IMR-90 (cell line): ENCODE data around the gene ABCB6. TPM values are rescaled to one million over a fixed set of nuclear protein-coding genes. Genes with fewer than 3 reads are reported as not detected.

Experiments used
- ATAC-seq: fragments of 200-7000 bp; cut with Tn5 transposase; 2 replicates; pipeline ENCODE4 v1.9.1; 2020; ENCODE audit warnings: low read depth, mild to moderate bottlenecking, moderate library complexity
- BruUV-seq: library from RNA; stranded (reverse); fragments of 400-500 nt; replicated peaks from 2 replicates; lab custom pipeline; 2021; lab: Mats Ljungman, UMichigan
- CTCF ChIA-PET: fragments of 300-600 bp; formaldehyde crosslinking; extraction: SDS; loops from one replicate; lab custom pipeline; 2021; ENCODE audit warnings: antibody characterized with exemption; lab: Yijun Ruan, JAX
- POLR2A ChIA-PET: fragments of 300-600 bp; sonication (Branson Sonifier 250); formaldehyde crosslinking; loops from one replicate; lab custom pipeline; 2022; ENCODE audit warnings: antibody characterized with exemption; ENCODE audit not compliant: unreplicated experiment; lab: Charles Lee
- DNase-seq: peaks from one replicate; pipeline ENCODE4 v3.0.0; 2013
- H2AFZ ChIP-seq: replicated peaks from 2 replicates; pipeline ENCODE3; 2013; ENCODE audit warnings: low read length, mild to moderate bottlenecking; ENCODE audit not compliant: poor library complexity
- H2AK5ac ChIP-seq: 2 replicates; pipeline ENCODE4 v1.6.1; 2013; ENCODE audit warnings: low read depth, low read length, inconsistent platforms
- H2AK9ac ChIP-seq: replicated peaks from 2 replicates; pipeline ENCODE3; 2013; ENCODE audit warnings: mild to moderate bottlenecking, low read depth, low read length, moderate library complexity; ENCODE audit not compliant: poor library complexity
- H2BK120ac ChIP-seq: 2 replicates; pipeline ENCODE4 v1.6.1; 2013; ENCODE audit warnings: low read depth, low read length, inconsistent platforms
- H2BK15ac ChIP-seq: 3 replicates; pipeline ENCODE4 v1.6.1; 2013; ENCODE audit warnings: low read depth, low read length, inconsistent platforms
- H2BK20ac ChIP-seq: 2 replicates; pipeline ENCODE4 v1.6.1; 2013; ENCODE audit warnings: low read depth, mild to moderate bottlenecking, inconsistent platforms, low read length, moderate library complexity
- H2BK5ac ChIP-seq: 2 replicates; pipeline ENCODE4 v1.6.1; 2013; ENCODE audit warnings: mild to moderate bottlenecking, low read depth, low read length, inconsistent platforms; ENCODE audit not compliant: poor library complexity, severe bottlenecking
- H3K14ac ChIP-seq: replicated peaks from 2 replicates; pipeline ENCODE4 v1.6.1; 2013; ENCODE audit warnings: low read depth, low read length, inconsistent platforms
- H3K18ac ChIP-seq: 2 replicates; pipeline ENCODE4 v1.6.1; 2013; ENCODE audit warnings: low read depth, low read length, control low read depth
- H3K23ac ChIP-seq: 2 replicates; pipeline ENCODE4 v1.6.1; 2013; ENCODE audit warnings: low read depth, low read length, inconsistent platforms
- H3K27ac ChIP-seq: 2 replicates; pipeline ENCODE4 v1.5.1; 2013; ENCODE audit warnings: mild to moderate bottlenecking, control low read depth, low read length; ENCODE audit not compliant: insufficient read depth
- H3K27me3 ChIP-seq: 2 replicates; pipeline ENCODE4 v1.6.1; 2013; ENCODE audit warnings: low read length; ENCODE audit not compliant: control insufficient read depth, insufficient read depth
- H3K36me3 ChIP-seq: 2 replicates; pipeline ENCODE4 v1.6.1; 2013; ENCODE audit warnings: low read length, mixed read lengths; ENCODE audit not compliant: control insufficient read depth, insufficient read depth
- H3K4ac ChIP-seq: 2 replicates; pipeline ENCODE4 v1.6.1; 2013; ENCODE audit warnings: low read depth, low read length, inconsistent platforms
- H3K4me1 ChIP-seq: 2 replicates; pipeline ENCODE4 v1.6.1; 2013; ENCODE audit warnings: low read length, mixed read lengths; ENCODE audit not compliant: control insufficient read depth, insufficient read depth
- H3K4me2 ChIP-seq: 2 replicates; pipeline ENCODE4 v1.6.1; 2013; ENCODE audit warnings: low read depth, mild to moderate bottlenecking, control low read depth, low read length, moderate library complexity
- H3K4me3 ChIP-seq: 2 replicates; pipeline ENCODE4 v1.5.1; 2013; ENCODE audit warnings: low read depth, mild to moderate bottlenecking, control low read depth, low read length, moderate library complexity; ENCODE audit not compliant: insufficient read depth
- H3K56ac ChIP-seq: 2 replicates; pipeline ENCODE4 v1.6.1; 2013; ENCODE audit warnings: low read length, inconsistent platforms; ENCODE audit not compliant: insufficient read depth; ENCODE audit errors: extremely low read depth
- H3K79me1 ChIP-seq, 2 experiments: 2 replicates each; pipeline ENCODE4 v1.6.1; 2013; ENCODE audit warnings: low read length in 2 of 2, inconsistent platforms in 1 of 2, low read depth in 1 of 2
- H3K9ac ChIP-seq: 2 replicates; pipeline ENCODE4 v1.6.1; 2013; ENCODE audit warnings: low read depth, low read length, control low read depth
- H3K9me1 ChIP-seq: 2 replicates; pipeline ENCODE4 v1.6.1; 2013; ENCODE audit warnings: low read length, inconsistent platforms; ENCODE audit not compliant: insufficient read depth
- H3K9me3 ChIP-seq: 2 replicates; pipeline ENCODE4 v1.6.1; 2013; ENCODE audit warnings: low read length; ENCODE audit not compliant: control insufficient read depth, insufficient read depth
- H4K20me1 ChIP-seq: 2 replicates; pipeline ENCODE4 v1.6.1; 2013; ENCODE audit warnings: low read length, inconsistent platforms; ENCODE audit not compliant: insufficient read depth
- H4K5ac ChIP-seq: 2 replicates; pipeline ENCODE4 v1.6.1; 2013; ENCODE audit warnings: mild to moderate bottlenecking, low read depth, low read length, control low read depth
- H4K8ac ChIP-seq, 2 experiments: 2 replicates each; pipeline ENCODE4 v1.6.1; 2013; ENCODE audit warnings: low read depth in 2 of 2, low read length in 2 of 2, control low read depth in 1 of 2, inconsistent platforms in 1 of 2
- H4K91ac ChIP-seq: 2 replicates; pipeline ENCODE4 v1.6.1; 2013; ENCODE audit warnings: low read depth, low read length, inconsistent platforms; ENCODE audit not compliant: insufficient read depth
- BHLHE40 ChIP-seq: fragments of 150-350 bp; IDR thresholded peaks from 2 replicates; pipeline ENCODE4 v1.6.1; 2016; ENCODE audit warnings: mild to moderate bottlenecking, low read depth, low read length
- CEBPB ChIP-seq: IDR thresholded peaks from 2 replicates; pipeline ENCODE4 v1.6.1; 2012; ENCODE audit warnings: low read depth, low read length, improper control_type of control experiment
- CHD1 ChIP-seq: IDR thresholded peaks from 2 replicates; pipeline ENCODE4 v1.6.1; 2012; ENCODE audit warnings: low read depth, low read length, improper control_type of control experiment
- ELK1 ChIP-seq: fragments of 150-350 bp; IDR thresholded peaks from 2 replicates; pipeline ENCODE4 v1.6.1; 2016; ENCODE audit warnings: low read depth, mild to moderate bottlenecking, low read length, moderate library complexity, borderline replicate concordance
- FOS ChIP-seq: fragments of 150-350 bp; IDR thresholded peaks from 2 replicates; pipeline ENCODE4 v1.6.1; 2016; ENCODE audit warnings: low read depth, low read length
- MAFK ChIP-seq: IDR thresholded peaks from 2 replicates; pipeline ENCODE4 v1.6.1; 2012; ENCODE audit warnings: low read depth, low read length, improper control_type of control experiment
- MAZ ChIP-seq: IDR thresholded peaks from 2 replicates; pipeline ENCODE4 v1.6.1; 2012; ENCODE audit warnings: low read depth, mild to moderate bottlenecking, low read length, improper control_type of control experiment, moderate library complexity, borderline replicate concordance
- MXI1 ChIP-seq: IDR thresholded peaks from 2 replicates; pipeline ENCODE4 v1.6.1; 2012; ENCODE audit warnings: low read depth, mild to moderate bottlenecking, low read length, moderate library complexity, borderline replicate concordance
- NFE2L2 ChIP-seq: fragments of 150-350 bp; IDR thresholded peaks from 2 replicates; pipeline ENCODE4 v1.6.1; 2016; ENCODE audit warnings: low read depth, mild to moderate bottlenecking, low read length
- POLR2A ChIP-seq: IDR thresholded peaks from 2 replicates; pipeline ENCODE4 v1.6.1; 2012; ENCODE audit warnings: mild to moderate bottlenecking, low read depth, low read length
- RCOR1 ChIP-seq: IDR thresholded peaks from 2 replicates; pipeline ENCODE4 v1.6.1; 2012; ENCODE audit warnings: mild to moderate bottlenecking, low read length, improper control_type of control experiment; ENCODE audit not compliant: insufficient replicate concordance
- RFX5 ChIP-seq: IDR thresholded peaks from 2 replicates; pipeline ENCODE4 v1.8.0; 2012; ENCODE audit warnings: low read depth, mild to moderate bottlenecking, low read length, moderate library complexity
- SMC3 ChIP-seq: fragments of 150-350 bp; IDR thresholded peaks from 2 replicates; pipeline ENCODE4 v1.6.1; 2016; ENCODE audit warnings: low read depth, mild to moderate bottlenecking, antibody characterized with exemption, low read length, moderate library complexity
- WGBS, 2 experiments: methylation state at CpG; one replicate each; pipeline versions ENCODE4 v1.1.5 to v1.1.7; 2013; ENCODE audit warnings: missing lambda C conversion rate in 2 of 2; ENCODE audit not compliant: insufficient read length in 1 of 2; ENCODE audit errors: extremely low coverage in 2 of 2; 5-methylcytosine and 5-hydroxymethylcytosine counted together
- dilution Hi-C: fragments of 300-500 bp; cut with HindIII; formaldehyde crosslinking; loops from one replicate; pipeline ENCODE4 v1.14.3; 2018; ENCODE audit warnings: low sequenced_read_pairs; ENCODE audit not compliant: unreplicated experiment
- in situ Hi-C: fragments of 300-500 bp; cut with MboI; formaldehyde crosslinking; loops from 3 replicates; pipeline ENCODE4 v1.14.3; 2019; ENCODE audit warnings: low sequenced_read_pairs, inconsistent platforms, mixed read lengths
- intact Hi-C: fragments of 100-400 bp; cut with micrococcal nuclease; formaldehyde crosslinking; loops from 2 replicates; pipeline ENCODE4 v1.10.0; 2022
- polyA plus RNA-seq, 3 experiments: library from polyadenylated mRNA; depleted of rRNA; stranded (reverse); fragments of >200 nt; gene quantifications; 2 replicates each; pipeline ENCODE4 v1.2.3, GENCODE V29; 2012; ENCODE audit warnings: low replicate concordance in 1 of 3
- total RNA-seq: library from RNA; depleted of rRNA; stranded (reverse); fragments of >200 nt; gene quantifications from 2 replicates; pipeline ENCODE4 v1.2.3, GENCODE V29; 2012
- TF ChIP-seq, protein P1 (sequence below): fragments of 150-350 bp; IDR thresholded peaks from 2 replicates; pipeline ENCODE4 v1.6.1; 2017; ENCODE audit warnings: mild to moderate bottlenecking, antibody characterized with exemption, low read length, low read depth

ABCB6 gene
- total and polyA plus RNA-seq, 2 of the 4 experiments (the other 2 are of a cell fraction) = 12.5 to 24.7 TPM

DNA sequence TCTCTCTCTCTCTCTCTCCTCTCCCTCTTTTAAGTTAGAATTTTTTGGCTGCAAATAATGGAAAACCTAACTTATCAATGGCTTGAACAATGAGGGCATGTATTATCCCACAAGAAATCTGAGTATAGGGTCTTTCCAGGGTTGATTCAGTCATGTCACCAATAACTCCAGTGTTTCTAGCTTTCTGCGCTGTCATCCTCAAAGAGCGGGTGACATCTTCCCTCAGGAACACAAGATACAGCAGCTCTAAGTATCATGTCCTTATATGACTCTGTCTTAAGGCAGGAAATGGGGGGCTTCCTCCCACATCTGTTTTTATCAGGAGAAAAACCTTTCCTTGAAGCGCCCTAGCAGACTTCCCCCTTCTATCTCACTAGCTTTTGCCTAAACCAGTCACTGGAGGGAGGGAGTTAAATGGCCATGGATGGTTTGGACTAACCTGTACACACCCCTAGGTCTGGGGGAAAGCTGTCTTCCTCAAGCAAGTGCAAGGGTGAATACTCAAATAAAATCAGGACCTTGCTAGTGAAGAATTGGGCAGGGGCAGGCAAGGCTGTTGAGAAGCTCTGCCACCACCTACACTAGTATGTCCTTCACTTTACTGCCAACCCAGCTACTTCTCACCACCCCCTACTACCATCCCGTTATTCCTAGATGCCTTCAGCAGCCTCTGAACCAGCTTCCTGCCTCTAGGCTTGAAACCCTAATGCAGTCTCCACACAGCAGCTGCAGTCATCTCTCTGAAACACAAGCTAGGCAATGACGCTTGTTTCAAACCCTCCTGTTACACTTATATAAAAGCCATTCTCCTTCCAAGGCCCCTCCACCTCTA is 42.5 kb upstream of the ABCB6 start:
- dilution Hi-C loops (no loop called here), in situ Hi-C loops (no loop called here), intact Hi-C loops (no loop called here)
- Histone ChIP-seq H3K56ac (no peak overlapping the region), H3K23ac (no peak overlapping the region), H3K27ac (no peak overlapping the region), H2AK9ac (no peak overlapping the region), H2AFZ (no peak overlapping the region), H3K36me3 (no peaks in the 10 kb centered on the region), H3K79me1 (no peaks in the 10 kb centered on the region), H3K4me3 (no peak overlapping the region), H3K9me3 (no peaks in the 10 kb centered on the region), H3K27me3 (peaks cover 35% of the 10 kb centered on the region), H3K4ac (no peak overlapping the region), H4K20me1 (no peaks in the 10 kb centered on the region), H2BK5ac (no peak overlapping the region), H4K5ac (no peak overlapping the region), H3K4me2 (no peak overlapping the region), H3K4me1 (no peaks in the 10 kb centered on the region), H4K8ac (no peak overlapping the region), H2BK20ac (no peak overlapping the region), H2BK120ac (no peak overlapping the region), H2AK5ac (no peak overlapping the region), H2BK15ac (no peak overlapping the region), H3K9me1 (no peaks in the 10 kb centered on the region), H3K9ac (no peak overlapping the region), H3K18ac (no peak overlapping the region), H4K91ac (no peak overlapping the region), H3K14ac (no peak overlapping the region)
- TF ChIP-seq BHLHE40 (no peak), MXI1 (no peak), POLR2A (no peak), FOS (no peak), MAZ (no peak), ELK1 (no peak), NFE2L2 (no peak), CHD1 (no peak), CEBPB (no peak), MAFK (no peak), RFX5 (no peak), RCOR1 (no peak), SMC3 (no peak)
- TF ChIP-seq, protein P1, sequence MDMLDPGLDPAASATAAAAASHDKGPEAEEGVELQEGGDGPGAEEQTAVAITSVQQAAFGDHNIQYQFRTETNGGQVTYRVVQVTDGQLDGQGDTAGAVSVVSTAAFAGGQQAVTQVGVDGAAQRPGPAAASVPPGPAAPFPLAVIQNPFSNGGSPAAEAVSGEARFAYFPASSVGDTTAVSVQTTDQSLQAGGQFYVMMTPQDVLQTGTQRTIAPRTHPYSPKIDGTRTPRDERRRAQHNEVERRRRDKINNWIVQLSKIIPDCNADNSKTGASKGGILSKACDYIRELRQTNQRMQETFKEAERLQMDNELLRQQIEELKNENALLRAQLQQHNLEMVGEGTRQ = no peak
- 43% methylated on average over 1 of the region's 5 CpGs; no CpG with 5 or more reads in 1 of the 2 experiments for WGBS, 2 experiments
- ATAC-seq (no peak), DNase-seq (no peak)
- BruUV-seq = no TSS peak
- ChIA-PET CTCF (interaction anchor here (0.5 kb wide), 1 partner anchor 15 kb away, joined by 3 read pairs; no protein-coding TSS in a partner anchor), POLR2A (no interaction called here)
